Pancreas (tissue), 10 donors: ENCODE results near the gene CCL22. TPM values are rescaled to one million over a fixed set of nuclear protein-coding genes. Genes with fewer than 3 reads are reported as not detected.
A peak's percentile ranks its signal among the peaks of the same experiment; 100 is the strongest.

Experiments
- ATAC-seq, 4 donors: fragments of 200-7000 bp; cut with Tn5 transposase; one replicate each; pipeline versions ENCODE4 v1.8.0 to v1.9.1; 2020; ENCODE audit warnings: mild to moderate bottlenecking in 4 of 4, moderate library complexity in 4 of 4
- DNase-seq, 6 donors: peaks; one replicate each; pipeline ENCODE4 v3.0.0-alpha.2; 2020
- FAIRE-seq: peaks from 2 replicates; lab custom pipeline; 2012; peaks lifted over from hg19 to GRCh38; lab: Jason Lieb, UNC
- H3K27ac ChIP-seq, 4 donors: fragments of 200-600 bp; sonication (generic); 1 replicate in 3 of 4; 2 replicates in 1 of 4; pipeline versions ENCODE4 v1.5.0 to v1.8.0; 2020
- H3K27me3 ChIP-seq, 4 donors: fragments of 200-600 bp; one replicate each; pipeline ENCODE4 v1.8.0; 2021
- H3K36me3 ChIP-seq, 3 donors: fragments of 200-600 bp; sonication (generic) in 1 of 3; one replicate each; pipeline versions ENCODE4 v1.5.0 to v1.8.0; 2020 to 2021
- H3K4me1 ChIP-seq, 3 donors: fragments of 200-600 bp; one replicate each; pipeline ENCODE4 v1.8.0; 2021
- H3K4me3 ChIP-seq, 4 donors: fragments of 200-600 bp; sonication (generic) in 2 of 4; one replicate each; pipeline versions ENCODE4 v1.5.0 to v1.8.0; 2020 to 2021
- H3K9me3 ChIP-seq, 4 donors: fragments of 200-600 bp; one replicate each; pipeline ENCODE4 v1.8.0; 2021
- WGBS, 2 donors: extraction: QIAGEN DNeasy Blood & Tissue Kit; methylation state at CpG; one replicate each; pipeline ENCODE4 v1.1.7; 2013; 5-methylcytosine and 5-hydroxymethylcytosine counted together
- intact Hi-C, 3 donors: fragments of 100-400 bp; cut with DNase I; formaldehyde crosslinking; loops; one replicate each; pipeline versions ENCODE4 v1.11.1 to v1.14.2; 2022
- polyA plus RNA-seq, 2 donors: library from polyadenylated mRNA; stranded (reverse); fragments of 200-250 nt; gene quantifications; one replicate each; pipeline ENCODE4 v1.2.3, GENCODE V29; 2013
- total RNA-seq, 6 donors: library from RNA; stranded (reverse); fragmentation: NEBNext Ultra II Directional in 4 of 6; extraction: Animal tissue kit (Norgen Biotek cat#: 25700) in 4 of 6; gene quantifications; one replicate each; pipeline versions ENCODE4 v1.2.1 to v1.2.4, GENCODE V29; 2021 to 2023
- TF ChIP-seq, protein P1 (sequence below), 4 donors: fragments of 200-600 bp; sonication (generic) in 3 of 4; IDR thresholded peaks; one replicate each; pipeline versions ENCODE4 v1.5.0 to v1.8.0; 2021; ENCODE audit warnings: antibody characterized with exemption in 4 of 4
- donor health status: healthy with polysubstance abuse.
- donor health status: DM: no; HTN: no; CAD: no; lungs with moderate emphysema.
- donor health status: DM: no; HTN: no; CAD: no.
- donor health status: control.
- donor health status: control.
- donor health status: Bipolar disorder and iron deficiency.
- donor health status: DM: yes; HTN: yes; CAD: no.
- donor health status: DM: no; HTN: no; CAD: no.
- donor health status: DM: no; HTN: no; CAD: no.
- donor health status: DM: yes; HTN: yes; CAD: no.

The CCL22 gene, protein sequence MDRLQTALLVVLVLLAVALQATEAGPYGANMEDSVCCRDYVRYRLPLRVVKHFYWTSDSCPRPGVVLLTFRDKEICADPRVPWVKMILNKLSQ
- total RNA-seq (under 1 TPM in 3 of 6 donors, not detected in 3; 0.09 to 0.85 (median 0.16) TPM), polyA plus RNA-seq (under 1 TPM in 1 of 2 donors, not detected in 1; 0.05 TPM)

DNA sequence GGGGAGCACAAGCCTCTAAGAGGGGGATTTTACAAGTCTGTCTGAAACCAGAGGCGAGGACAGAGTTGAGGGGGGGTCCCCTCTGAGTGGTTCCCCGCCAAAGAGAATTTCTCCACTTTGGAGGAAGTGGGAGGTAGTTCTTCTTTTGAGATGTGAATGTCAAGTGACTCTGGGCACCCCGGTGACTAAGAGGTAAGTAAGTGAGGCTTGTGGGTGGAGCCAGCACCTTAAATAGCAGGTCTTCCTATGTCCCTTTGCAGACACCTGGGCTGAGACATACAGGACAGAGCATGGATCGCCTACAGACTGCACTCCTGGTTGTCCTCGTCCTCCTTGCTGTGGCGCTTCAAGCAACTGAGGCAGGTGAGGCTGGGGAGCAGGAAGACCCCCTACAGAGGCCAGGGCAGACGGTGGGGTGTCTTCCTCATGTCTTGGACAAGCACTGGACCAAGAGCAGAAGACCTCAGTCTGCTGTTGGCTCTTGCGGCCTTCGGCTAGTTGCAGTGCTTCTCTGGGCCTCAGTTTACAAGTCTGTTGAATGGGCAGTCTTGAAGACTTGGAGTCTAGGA lies at the start of gene CCL22:
TSS of gene CCL22 (plus strand) at position 257 of the 569 bp plus-strand sequence. CDS start at position 291, 34 bp downstream.
- TF ChIP-seq, protein P1, sequence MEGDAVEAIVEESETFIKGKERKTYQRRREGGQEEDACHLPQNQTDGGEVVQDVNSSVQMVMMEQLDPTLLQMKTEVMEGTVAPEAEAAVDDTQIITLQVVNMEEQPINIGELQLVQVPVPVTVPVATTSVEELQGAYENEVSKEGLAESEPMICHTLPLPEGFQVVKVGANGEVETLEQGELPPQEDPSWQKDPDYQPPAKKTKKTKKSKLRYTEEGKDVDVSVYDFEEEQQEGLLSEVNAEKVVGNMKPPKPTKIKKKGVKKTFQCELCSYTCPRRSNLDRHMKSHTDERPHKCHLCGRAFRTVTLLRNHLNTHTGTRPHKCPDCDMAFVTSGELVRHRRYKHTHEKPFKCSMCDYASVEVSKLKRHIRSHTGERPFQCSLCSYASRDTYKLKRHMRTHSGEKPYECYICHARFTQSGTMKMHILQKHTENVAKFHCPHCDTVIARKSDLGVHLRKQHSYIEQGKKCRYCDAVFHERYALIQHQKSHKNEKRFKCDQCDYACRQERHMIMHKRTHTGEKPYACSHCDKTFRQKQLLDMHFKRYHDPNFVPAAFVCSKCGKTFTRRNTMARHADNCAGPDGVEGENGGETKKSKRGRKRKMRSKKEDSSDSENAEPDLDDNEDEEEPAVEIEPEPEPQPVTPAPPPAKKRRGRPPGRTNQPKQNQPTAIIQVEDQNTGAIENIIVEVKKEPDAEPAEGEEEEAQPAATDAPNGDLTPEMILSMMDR (IDR thresholded peaks at IDR 0.05), result no peak
- Histone ChIP-seq H3K4me3 (no peak within 1 kb of the TSS), H3K36me3 (no peaks in the 10 kb centered on the region), H3K27me3 (no peaks in the 10 kb centered on the region), H3K9me3 (no peaks in the 10 kb centered on the region), H3K27ac (no peak within 1 kb of the TSS), H3K4me1 (peaks cover 0 to 7% (median 7%) of the 10 kb centered on the region in 3 donors)
- intact Hi-C loops, result no loop called here
- FAIRE-seq (no peak), ATAC-seq (no peak), DNase-seq (no peak)
- WGBS, 2 donors, result 86 to 93% methylated on average over 9 of the region's 9 CpGs

DNA sequence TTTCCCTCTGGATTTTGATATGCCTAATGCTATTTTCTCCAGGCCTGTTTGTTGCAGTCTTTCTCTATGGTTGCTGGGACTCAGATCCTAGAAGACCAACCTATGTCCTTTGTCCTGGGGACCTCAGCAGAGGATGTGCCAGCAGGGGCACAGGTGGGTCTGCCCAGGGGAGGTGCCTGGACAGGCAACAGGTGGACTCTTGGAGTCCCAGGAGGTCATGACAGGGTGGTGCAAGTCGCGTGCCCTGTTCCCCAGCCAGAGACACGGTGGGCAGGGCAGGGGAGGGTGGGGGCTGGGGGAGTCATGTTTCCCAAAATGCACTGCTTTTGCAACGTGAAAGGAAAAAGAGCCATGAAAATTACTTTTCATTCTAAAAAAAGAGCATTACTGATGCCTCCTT lies 47.8 kb upstream of the CCL22 start:
- no peak for DNase-seq
- no peak for ATAC-seq
- no peaks in the 10 kb centered on the region for H3K9me3 ChIP-seq
- H3K27ac ChIP-seq, result no peak overlapping the region
- intact Hi-C loops, result no loop called here
- TF ChIP-seq, protein P1 (IDR thresholded peaks at IDR 0.05), result no peak
- H3K27me3 ChIP-seq, result no peaks in the 10 kb centered on the region
- H3K4me3 ChIP-seq, result no peak overlapping the region
- no peaks in the 10 kb centered on the region for H3K36me3 ChIP-seq
- 33 to 39% methylated on average over 4 of the region's 4 CpGs for WGBS, 2 donors
- no peak for FAIRE-seq
- no peaks in the 10 kb centered on the region for H3K4me1 ChIP-seq

DNA sequence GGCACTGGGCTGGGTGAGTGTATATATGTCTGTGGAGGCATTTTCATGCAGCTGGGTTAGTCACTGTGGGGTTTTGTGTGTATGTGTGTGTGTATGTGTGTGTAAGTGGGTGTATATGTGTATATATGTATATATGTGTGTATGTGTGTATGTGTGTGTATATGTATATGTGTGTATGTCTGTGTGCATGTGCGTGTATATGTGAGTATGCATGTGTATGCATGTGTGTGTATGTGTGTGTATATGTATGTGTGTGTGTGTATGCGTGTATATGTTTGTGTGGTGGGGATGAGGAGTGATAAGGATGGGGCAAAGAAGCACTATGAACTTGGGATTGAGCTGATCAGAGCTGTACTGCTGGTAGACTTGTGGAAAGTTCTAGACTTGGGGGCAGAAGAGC lies 45.1 kb upstream of the CCL22 start:
- no peak for FAIRE-seq
- no peaks in the 10 kb centered on the region for H3K9me3 ChIP-seq

DNA sequence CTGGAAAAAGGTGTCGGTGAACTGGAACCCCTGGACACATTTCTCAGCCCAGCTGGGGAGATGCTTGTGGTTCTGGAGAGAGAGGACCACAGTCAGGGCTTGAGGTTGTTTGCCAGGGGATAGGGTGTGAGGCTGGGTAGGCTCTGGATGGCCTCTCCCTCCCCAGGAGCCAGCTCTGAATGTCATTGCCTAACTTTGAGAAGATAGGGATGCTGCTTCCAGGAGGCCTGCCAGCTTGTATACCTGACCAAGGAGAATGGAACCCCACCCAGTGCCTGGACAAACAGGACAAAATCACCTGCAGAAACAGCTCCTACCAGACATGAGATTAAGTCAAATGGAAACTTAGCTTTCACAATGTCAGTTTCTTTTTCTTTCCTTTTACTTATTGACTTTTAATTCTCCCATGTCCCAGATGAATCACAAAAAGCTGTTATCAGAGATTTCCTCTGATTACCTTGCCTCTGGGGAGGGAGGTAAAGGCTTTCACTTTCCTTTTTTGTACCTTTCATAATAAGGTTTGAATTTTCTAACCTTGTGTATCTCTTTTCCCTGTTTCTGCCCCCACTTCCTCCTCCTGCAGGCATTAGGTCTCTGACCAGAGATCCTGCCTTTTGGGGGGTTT lies 44.3 kb upstream of the CCL22 start:
- H3K4me3 ChIP-seq, result no peak overlapping the region
- DNase-seq (no peak), FAIRE-seq (no peak), ATAC-seq (peak in 3 of 4 donors; percentile 28 to 65 (median 65))
- no peaks in the 10 kb centered on the region for H3K36me3 ChIP-seq
- peak overlapping the region in 2 of 4 donors; percentile 69 to 75 for H3K27ac ChIP-seq
- no peaks in the 10 kb centered on the region for H3K9me3 ChIP-seq
- WGBS, 2 donors, result 64 to 81% methylated on average over 1 of the region's 1 CpG
- H3K4me1 ChIP-seq, result no peaks in the 10 kb centered on the region
- intact Hi-C loops, result no loop called here
- TF ChIP-seq, protein P1 (IDR thresholded peaks at IDR 0.05), result no peak
- H3K27me3 ChIP-seq, result no peaks in the 10 kb centered on the region

More for the DNA sequence above, 45.1 kb upstream of the CCL22 start:
- TF ChIP-seq, protein P1 (IDR thresholded peaks at IDR 0.05), result no peak
- WGBS, 2 donors, result 56 to 69% methylated on average over 2 of the region's 2 CpGs
- no peak overlapping the region for H3K4me3 ChIP-seq
- intact Hi-C loops, result no loop called here
- H3K27me3 ChIP-seq, result no peaks in the 10 kb centered on the region
- DNase-seq (no peak), ATAC-seq (no peak)
- H3K36me3 ChIP-seq, result no peaks in the 10 kb centered on the region
- peak overlapping the region in 2 of 4 donors; percentile 69 to 75 for H3K27ac ChIP-seq
- no peaks in the 10 kb centered on the region for H3K4me1 ChIP-seq

DNA sequence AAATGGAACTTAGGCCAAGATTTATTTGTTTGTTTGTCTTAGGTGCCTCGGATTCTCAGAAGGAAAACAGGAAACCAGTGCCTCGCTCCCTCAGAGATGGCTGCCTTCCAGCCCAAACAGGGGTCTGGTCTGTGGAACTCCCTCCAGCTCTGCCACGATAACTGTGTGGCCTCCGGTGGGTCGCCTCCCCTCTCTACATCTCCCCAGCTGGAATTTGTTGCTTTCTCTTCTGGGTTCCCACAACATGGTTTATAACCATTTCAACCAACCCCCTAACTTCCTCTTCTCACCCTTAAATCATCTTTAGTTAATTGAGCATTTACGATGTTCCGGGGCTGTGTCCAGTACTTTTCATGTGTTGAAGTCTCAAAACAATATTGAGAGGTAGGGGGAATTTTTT lies 43.2 kb upstream of the CCL22 start:
- no peaks in the 10 kb centered on the region for H3K36me3 ChIP-seq
- no peak overlapping the region for H3K4me3 ChIP-seq
- DNase-seq, result no peak
- 72 to 78% methylated on average over 7 of the region's 7 CpGs for WGBS, 2 donors
- no peak overlapping the region for H3K27ac ChIP-seq
- ATAC-seq, result no peak
- intact Hi-C loops, result no loop called here
- H3K27me3 ChIP-seq, result no peaks in the 10 kb centered on the region
- H3K4me1 ChIP-seq, result no peaks in the 10 kb centered on the region
- no peak for FAIRE-seq
- no peaks in the 10 kb centered on the region for H3K9me3 ChIP-seq
- TF ChIP-seq, protein P1 (IDR thresholded peaks at IDR 0.05), result no peak
